ENCODE measurements around the gene TBC1D4. TPM values are rescaled to one million over a fixed set of nuclear protein-coding genes. Genes with fewer than 3 reads are reported as not detected.

Gene TBC1D4
- total RNA-seq, 4 donors from 2014 or later: 31.0 to 91.3 (median 46.1) TPM

- Histone ChIP-seq H3K4me3 (no peak overlapping the region), H3K27ac (no peak overlapping the region), H3K27me3 (no peaks in the 10 kb centered on the region), H3K9me3 (no peaks in the 10 kb centered on the region), H3K36me3 (no peaks in the 10 kb centered on the region), H3K4me1 (peaks cover 0 to 13% (median 0%) of the 10 kb centered on the region in 4 donors)
- 93 to 94% methylated on average over 7 of the region's 7 CpGs for WGBS, 2 donors (ENCODE audit: low coverage in 1 of 2)
- in situ Hi-C loops (cut with MboI; ENCODE audit: low pct_ligation_motif_present in 1 of 4, low pct_unique_long_range_greater_than_20kb in 1 of 4, low sequenced_read_pairs in 3 of 4): no loop called here
- intact Hi-C loops (cut with DNase I; ENCODE audit: low total_unique reads): no loop called here
- TF ChIP-seq EP300 (IDR thresholded peaks at IDR 0.05; ENCODE audit: low read depth): no peak
- no peak for TF ChIP-seq CTCF (IDR thresholded peaks at IDR 0.05)
- no peak for TF ChIP-seq POLR2A (IDR thresholded peaks at IDR 0.05)
- no peak for TF ChIP-seq POLR2AphosphoS5 (IDR thresholded peaks at IDR 0.05)
- no peak for DNase-seq
These were observed 62.3 kb downstream of the TBC1D4 start for GRCh38 chr13:75419656-75420055.

GRCh38 chr13:75418997-75419396 lies 63.0 kb downstream of the TBC1D4 start:
- no peaks in the 10 kb centered on the region for H3K27me3 ChIP-seq
- TF ChIP-seq EP300 (IDR thresholded peaks at IDR 0.05; ENCODE audit: low read depth) (no peak), CTCF (IDR thresholded peaks at IDR 0.05) (no peak), POLR2AphosphoS5 (IDR thresholded peaks at IDR 0.05) (no peak), POLR2A (IDR thresholded peaks at IDR 0.05) (no peak)
- peaks cover 0 to 13% (median 0%) of the 10 kb centered on the region in 4 donors for H3K4me1 ChIP-seq
- no peak for DNase-seq
- 68 to 73% methylated on average over 2 of the region's 2 CpGs for WGBS, 2 donors (ENCODE audit: low coverage in 1 of 2)
- H3K36me3 ChIP-seq: no peaks in the 10 kb centered on the region
- intact Hi-C loops (cut with DNase I; ENCODE audit: low total_unique reads) (no loop called here), in situ Hi-C loops (cut with MboI; ENCODE audit: low pct_ligation_motif_present in 1 of 4, low pct_unique_long_range_greater_than_20kb in 1 of 4, low sequenced_read_pairs in 3 of 4) (no loop called here)
- H3K4me3 ChIP-seq: no peak overlapping the region
- H3K27ac ChIP-seq: no peak overlapping the region
- no peaks in the 10 kb centered on the region for H3K9me3 ChIP-seq

GRCh38 chr13:75418186-75418843 lies 63.7 kb downstream of the TBC1D4 start:
- Histone ChIP-seq H3K4me1 (peaks cover 0 to 13% (median 0%) of the 10 kb centered on the region in 4 donors), H3K27me3 (no peaks in the 10 kb centered on the region), H3K27ac (no peak overlapping the region), H3K9me3 (no peaks in the 10 kb centered on the region), H3K4me3 (no peak overlapping the region), H3K36me3 (no peaks in the 10 kb centered on the region)
- TF ChIP-seq POLR2A (IDR thresholded peaks at IDR 0.05) (no peak), CTCF (IDR thresholded peaks at IDR 0.05) (no peak), EP300 (IDR thresholded peaks at IDR 0.05; ENCODE audit: low read depth) (no peak), POLR2AphosphoS5 (IDR thresholded peaks at IDR 0.05) (no peak)
- no peak for DNase-seq
- intact Hi-C loops (cut with DNase I; ENCODE audit: low total_unique reads): no loop called here
- in situ Hi-C loops (cut with MboI; ENCODE audit: low pct_ligation_motif_present in 1 of 4, low pct_unique_long_range_greater_than_20kb in 1 of 4, low sequenced_read_pairs in 3 of 4): no loop called here
- WGBS, 2 donors (ENCODE audit: low coverage in 1 of 2): 53 to 95% methylated on average over 2 to 3 of the region's 3 CpGs

GRCh38 chr13:75417656-75418055 lies 64.3 kb downstream of the TBC1D4 start:
- TF ChIP-seq EP300 (IDR thresholded peaks at IDR 0.05; ENCODE audit: low read depth) (no peak), CTCF (IDR thresholded peaks at IDR 0.05) (no peak), POLR2A (IDR thresholded peaks at IDR 0.05) (no peak)
- no peaks in the 10 kb centered on the region for H3K36me3 ChIP-seq
- in situ Hi-C loops (cut with MboI; ENCODE audit: low pct_ligation_motif_present in 1 of 4, low pct_unique_long_range_greater_than_20kb in 1 of 4, low sequenced_read_pairs in 3 of 4) (no loop called here), intact Hi-C loops (cut with DNase I; ENCODE audit: low total_unique reads) (no loop called here)
- no peaks in the 10 kb centered on the region for H3K27me3 ChIP-seq
- H3K9me3 ChIP-seq: no peaks in the 10 kb centered on the region
- H3K27ac ChIP-seq: no peak overlapping the region
- no peak for DNase-seq
- no peak overlapping the region for H3K4me3 ChIP-seq
- H3K4me1 ChIP-seq: peaks cover 0 to 13% (median 0%) of the 10 kb centered on the region in 4 donors
- 63 to 71% methylated on average over 2 of the region's 2 CpGs for WGBS, 2 donors (ENCODE audit: low coverage in 1 of 2)
